Astrocyte of the spinal cord (primary cell): ENCODE data around the gene SH3BP5L.

ENCODE experiments used
- DNase-seq: peaks from one replicate; pipeline ENCODE4 v3.0.0; 2011; ENCODE audit warnings: low read depth, low spot score
- H3K4me3 ChIP-seq: 2 replicates; pipeline ENCODE4 v1.5.1; 2011; ENCODE audit warnings: low read depth, mild to moderate bottlenecking, low read length, moderate library complexity
- in situ Hi-C: cut with HindIII; loops from 2 replicates; pipeline ENCODE4 v1.10.0; 2017; ENCODE audit warnings: low sequenced_read_pairs
- TF ChIP-seq, protein P1 (sequence below): IDR thresholded peaks from 2 replicates; pipeline ENCODE4 v1.5.1; 2012; ENCODE audit warnings: low read depth, mild to moderate bottlenecking, low read length, inconsistent platforms

Gene SH3BP5L

DNA sequence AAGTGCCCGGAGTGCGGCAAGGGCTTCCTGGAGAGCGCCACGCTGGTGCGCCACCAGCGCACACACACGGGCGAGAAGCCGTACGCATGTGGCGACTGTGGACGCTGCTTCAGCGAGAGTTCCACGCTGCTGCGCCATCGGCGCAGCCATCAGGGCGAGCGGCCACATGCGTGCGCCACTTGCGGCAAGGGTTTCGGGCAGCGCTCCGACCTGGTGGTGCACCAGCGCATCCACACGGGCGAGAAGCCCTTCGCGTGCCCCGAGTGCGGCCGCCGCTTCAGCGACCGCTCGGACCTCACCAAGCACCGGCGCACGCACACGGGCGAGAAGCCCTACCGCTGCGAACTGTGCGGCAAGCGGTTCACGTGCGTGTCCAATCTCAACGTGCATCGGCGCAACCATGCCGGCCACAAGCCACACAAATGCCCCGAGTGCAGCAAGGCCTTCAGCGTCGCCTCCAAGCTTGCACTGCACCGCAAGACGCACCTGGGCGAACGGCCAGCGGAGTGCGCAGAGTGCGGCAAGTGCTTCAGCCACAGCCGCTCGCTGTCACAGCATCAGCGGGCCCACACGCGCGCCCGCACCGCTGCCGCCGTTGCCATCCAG, 22.3 kb upstream of the SH3BP5L start:
- in situ Hi-C loops: no loop called here
- no peak overlapping the region for H3K4me3 ChIP-seq
- TF ChIP-seq, protein P1, sequence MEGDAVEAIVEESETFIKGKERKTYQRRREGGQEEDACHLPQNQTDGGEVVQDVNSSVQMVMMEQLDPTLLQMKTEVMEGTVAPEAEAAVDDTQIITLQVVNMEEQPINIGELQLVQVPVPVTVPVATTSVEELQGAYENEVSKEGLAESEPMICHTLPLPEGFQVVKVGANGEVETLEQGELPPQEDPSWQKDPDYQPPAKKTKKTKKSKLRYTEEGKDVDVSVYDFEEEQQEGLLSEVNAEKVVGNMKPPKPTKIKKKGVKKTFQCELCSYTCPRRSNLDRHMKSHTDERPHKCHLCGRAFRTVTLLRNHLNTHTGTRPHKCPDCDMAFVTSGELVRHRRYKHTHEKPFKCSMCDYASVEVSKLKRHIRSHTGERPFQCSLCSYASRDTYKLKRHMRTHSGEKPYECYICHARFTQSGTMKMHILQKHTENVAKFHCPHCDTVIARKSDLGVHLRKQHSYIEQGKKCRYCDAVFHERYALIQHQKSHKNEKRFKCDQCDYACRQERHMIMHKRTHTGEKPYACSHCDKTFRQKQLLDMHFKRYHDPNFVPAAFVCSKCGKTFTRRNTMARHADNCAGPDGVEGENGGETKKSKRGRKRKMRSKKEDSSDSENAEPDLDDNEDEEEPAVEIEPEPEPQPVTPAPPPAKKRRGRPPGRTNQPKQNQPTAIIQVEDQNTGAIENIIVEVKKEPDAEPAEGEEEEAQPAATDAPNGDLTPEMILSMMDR: no peak
- no peak for DNase-seq

DNA sequence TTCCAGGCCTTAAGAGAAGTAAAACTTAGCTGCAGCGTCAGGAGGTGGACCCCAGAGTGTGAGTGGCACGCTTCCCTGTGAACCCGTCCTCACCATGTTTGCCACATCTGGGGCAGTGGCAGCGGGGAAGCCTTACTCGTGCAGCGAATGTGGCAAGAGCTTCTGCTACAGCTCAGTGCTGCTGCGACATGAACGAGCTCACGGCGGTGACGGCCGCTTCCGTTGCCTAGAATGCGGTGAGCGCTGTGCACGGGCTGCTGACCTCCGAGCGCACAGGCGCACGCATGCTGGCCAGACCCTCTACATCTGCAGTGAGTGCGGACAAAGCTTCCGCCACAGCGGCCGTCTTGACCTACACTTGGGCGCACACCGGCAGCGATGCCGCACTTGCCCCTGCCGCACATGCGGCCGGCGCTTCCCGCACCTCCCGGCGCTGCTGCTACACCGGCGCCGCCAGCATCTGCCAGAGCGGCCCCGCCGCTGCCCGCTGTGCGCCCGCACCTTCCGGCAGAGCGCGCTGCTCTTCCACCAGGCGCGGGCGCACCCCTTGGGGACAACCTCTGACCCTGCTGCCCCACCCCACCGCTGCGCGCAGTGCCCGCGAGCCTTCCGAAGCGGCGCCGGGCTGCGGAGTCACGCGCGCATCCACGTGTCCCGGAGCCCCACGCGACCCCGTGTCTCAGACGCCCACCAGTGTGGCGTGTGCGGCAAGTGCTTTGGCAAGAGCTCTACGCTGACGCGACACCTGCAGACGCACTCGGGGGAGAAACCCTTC, 21.7 kb upstream of the SH3BP5L start:
- H3K4me3 ChIP-seq: no peak overlapping the region
- in situ Hi-C loops: no loop called here
- TF ChIP-seq, protein P1: no peak
- no peak for DNase-seq

DNA sequence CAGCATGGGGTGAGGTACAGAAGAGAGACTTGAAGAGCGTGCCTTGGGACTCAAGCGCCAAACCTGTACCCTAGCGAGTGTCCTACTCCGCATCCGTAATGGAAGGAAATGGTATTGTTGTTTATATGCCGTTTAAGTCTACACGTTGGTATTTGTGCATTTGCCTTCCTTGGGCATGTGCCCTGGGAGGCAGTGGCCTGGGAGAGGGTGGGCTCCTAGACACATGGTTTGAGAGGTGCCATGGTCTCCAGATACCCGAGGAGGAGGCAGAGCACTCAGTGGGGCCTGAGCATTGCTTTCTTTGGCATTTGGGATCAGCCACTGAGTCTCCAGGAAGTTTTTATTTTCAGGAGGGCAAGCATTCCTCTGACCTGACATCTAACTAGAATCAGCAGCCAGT, 18.8 kb upstream of the SH3BP5L start:
- in situ Hi-C loops: no loop called here
- TF ChIP-seq, protein P1: no peak
- no peak for DNase-seq
- no peak overlapping the region for H3K4me3 ChIP-seq

DNA sequence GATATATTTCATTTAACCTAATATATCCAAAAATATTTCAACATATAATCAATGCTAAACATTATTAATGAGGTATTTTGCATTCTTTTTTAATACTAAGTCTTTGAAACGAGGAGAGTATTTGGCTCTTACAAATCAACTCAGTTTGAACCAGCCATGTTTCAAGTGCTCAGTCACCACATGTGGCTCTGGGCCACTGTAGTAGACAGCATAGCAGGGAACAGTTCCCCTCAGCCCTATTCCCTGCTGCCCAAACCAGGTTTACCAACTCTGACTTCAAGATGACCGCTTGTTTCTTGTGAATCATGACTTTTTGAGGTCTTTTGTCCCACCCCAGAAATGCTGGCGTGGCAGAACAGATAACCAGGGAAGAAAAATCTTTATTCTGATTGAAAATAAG, 18.0 kb upstream of the SH3BP5L start:
- TF ChIP-seq, protein P1: no peak
- in situ Hi-C loops: no loop called here
- no peak overlapping the region for H3K4me3 ChIP-seq
- no peak for DNase-seq

DNA sequence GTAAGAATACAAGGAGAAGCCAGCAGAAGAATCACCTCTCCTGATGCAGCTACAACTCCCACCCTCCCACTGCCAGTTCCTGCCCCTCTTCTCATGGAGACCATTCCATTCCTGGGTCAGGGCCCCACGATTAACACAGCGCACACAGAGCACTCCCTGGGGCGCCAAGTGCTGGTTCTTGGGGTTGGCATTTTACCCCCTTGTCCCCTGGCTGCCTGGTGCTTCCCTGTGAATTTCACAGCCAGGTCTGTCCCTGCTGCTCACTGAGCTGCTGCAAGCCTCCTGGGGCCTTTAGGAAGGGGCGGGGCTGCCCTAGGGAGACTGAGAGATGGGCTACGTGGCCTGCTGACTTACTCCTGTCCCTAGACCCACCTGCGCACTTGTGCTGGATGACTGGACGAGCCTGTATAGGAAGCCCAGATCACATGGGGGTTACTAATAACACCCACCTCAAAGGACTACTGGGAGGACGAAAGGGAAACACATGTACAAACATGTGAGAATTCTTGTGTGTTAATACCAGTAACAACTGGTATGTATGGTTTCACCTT, 17.1 kb upstream of the SH3BP5L start:
- TF ChIP-seq, protein P1: no peak
- DNase-seq: no peak
- no peak overlapping the region for H3K4me3 ChIP-seq
- in situ Hi-C loops: no loop called here

DNA sequence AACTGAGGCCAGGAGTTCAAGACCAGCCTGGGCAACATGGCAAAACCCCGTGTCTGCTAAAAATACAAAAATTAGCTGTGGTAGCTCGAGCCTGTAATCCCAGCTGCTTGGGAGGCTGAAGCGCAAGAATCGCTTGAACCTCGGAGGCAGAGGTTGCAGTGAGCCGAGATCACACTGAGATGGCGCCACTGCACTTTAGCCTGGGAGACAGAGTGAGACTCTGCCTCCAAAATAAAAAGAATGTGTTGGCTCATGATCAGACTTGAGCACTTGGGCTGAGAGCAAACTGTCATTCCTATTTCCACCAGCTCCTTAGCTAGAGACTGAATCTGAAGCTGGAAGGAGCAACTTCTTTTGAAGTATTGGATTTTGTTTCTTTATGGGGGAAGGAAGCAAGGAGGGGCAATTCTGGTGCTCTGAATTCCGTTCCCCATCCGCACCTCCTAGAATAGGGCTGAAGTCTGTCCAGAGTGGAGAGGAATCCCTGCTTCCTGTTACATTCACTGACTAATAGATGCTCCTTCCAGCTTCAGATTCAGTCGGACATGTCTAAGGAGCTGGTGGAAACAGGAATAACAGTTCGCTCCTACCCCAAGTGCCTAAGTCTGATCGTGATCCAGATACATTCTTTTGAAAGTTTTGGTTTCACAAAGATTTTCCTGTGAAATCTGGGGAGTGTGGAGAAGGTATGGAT, 16.1 kb upstream of the SH3BP5L start:
- in situ Hi-C loops: no loop called here
- TF ChIP-seq, protein P1: peak; percentile 62
- peak; percentile 43 for DNase-seq
- no peak overlapping the region for H3K4me3 ChIP-seq
